ENCODE measurements around the gene SIX1.

The SIX1 gene

DNA sequence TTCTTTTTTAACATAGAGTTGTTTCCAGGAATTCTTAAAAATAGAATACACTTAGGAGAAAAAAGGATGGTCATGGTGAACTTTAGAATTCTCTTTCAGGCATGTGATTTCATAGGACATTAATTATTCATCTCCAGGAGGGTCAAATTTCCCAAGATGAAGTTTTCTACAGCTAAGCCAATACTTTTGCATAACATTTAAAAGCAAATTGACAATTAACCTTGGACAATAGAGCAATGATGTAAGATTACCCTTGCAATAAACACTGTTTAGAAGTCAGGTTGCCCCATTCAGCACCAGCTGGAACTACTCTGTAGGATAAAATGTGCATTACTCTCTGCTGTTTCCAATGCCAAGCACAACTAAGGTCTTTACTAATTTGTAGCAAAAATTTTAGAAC, 49.5 kb downstream of the SIX1 start:
- no peaks in the 10 kb centered on the region for H3K27me3 ChIP-seq (ENCODE audit: insufficient read depth, low read length, poor library complexity)
- H3K27ac ChIP-seq (ENCODE audit: low read depth, low read length), result no peak overlapping the region
- no peak overlapping the region for H2BK120ac ChIP-seq (ENCODE audit: low read depth, low read length)
- H3K9ac ChIP-seq (ENCODE audit: low read length), result no peak overlapping the region
- no peak overlapping the region for H4K5ac ChIP-seq (ENCODE audit: low read length)
- no peak overlapping the region for H3K23ac ChIP-seq (ENCODE audit: low read length)
- H3K79me1 ChIP-seq (ENCODE audit: low read length), result no peaks in the 10 kb centered on the region
- no peak overlapping the region for H2BK5ac ChIP-seq (ENCODE audit: low read length)
- H3K18ac ChIP-seq (ENCODE audit: low read length), result no peak overlapping the region
- no peaks in the 10 kb centered on the region for H3K36me3 ChIP-seq (ENCODE audit: control insufficient read depth, insufficient read depth, low read length)
- H3K4me1 ChIP-seq (ENCODE audit: control insufficient read depth, low read depth, low read length), result no peaks in the 10 kb centered on the region
- no peak overlapping the region for H3K56ac ChIP-seq (ENCODE audit: low read length)
- no peaks in the 10 kb centered on the region for H3K79me2 ChIP-seq (ENCODE audit: control insufficient read depth, insufficient read depth, low read length)
- H2AK5ac ChIP-seq (ENCODE audit: low read length), result no peak overlapping the region
- no peak overlapping the region for H3K4ac ChIP-seq (ENCODE audit: low read depth, low read length)
- DNase-seq, result no peak
- no peak overlapping the region for H2BK15ac ChIP-seq (replicated peaks; ENCODE audit: low read depth)
- no peak overlapping the region for H3K4me2 ChIP-seq (ENCODE audit: low read length)
- no peak overlapping the region for H3K4me3 ChIP-seq (ENCODE audit: low read length)
- H4K8ac ChIP-seq (ENCODE audit: low read depth, low read length), result no peak overlapping the region

DNA sequence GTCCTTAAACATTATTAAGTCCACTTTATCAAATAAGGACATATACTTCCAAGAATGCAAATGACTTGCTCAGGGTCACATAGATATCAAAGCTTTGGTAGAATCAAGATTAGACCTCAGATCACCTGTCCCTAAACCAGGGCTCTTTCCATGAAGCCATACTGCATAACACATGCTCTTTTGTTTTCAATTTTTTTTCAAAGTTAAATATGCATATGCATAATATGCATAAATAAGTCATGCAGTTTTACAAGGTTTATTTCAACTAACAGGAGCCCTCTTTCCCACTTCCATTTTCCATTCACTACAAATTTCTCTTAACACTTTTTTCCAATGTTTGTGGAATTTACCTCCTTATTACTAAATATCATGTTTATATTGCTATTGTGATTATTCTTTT, 53.1 kb downstream of the SIX1 start:
- no peak for DNase-seq
- no peaks in the 10 kb centered on the region for H3K79me2 ChIP-seq (ENCODE audit: control insufficient read depth, insufficient read depth, low read length)
- H3K4ac ChIP-seq (ENCODE audit: low read depth, low read length), result no peak overlapping the region
- no peak overlapping the region for H2AK5ac ChIP-seq (ENCODE audit: low read length)
- H2BK120ac ChIP-seq (ENCODE audit: low read depth, low read length), result no peak overlapping the region
- no peak overlapping the region for H3K9ac ChIP-seq (ENCODE audit: low read length)
- no peak overlapping the region for H4K5ac ChIP-seq (ENCODE audit: low read length)
- H4K8ac ChIP-seq (ENCODE audit: low read depth, low read length), result no peak overlapping the region
- H3K18ac ChIP-seq (ENCODE audit: low read length), result no peak overlapping the region
- H3K79me1 ChIP-seq (ENCODE audit: low read length), result no peaks in the 10 kb centered on the region
- no peaks in the 10 kb centered on the region for H3K27me3 ChIP-seq (ENCODE audit: insufficient read depth, low read length, poor library complexity)
- H3K4me3 ChIP-seq (ENCODE audit: low read length), result no peak overlapping the region
- no peaks in the 10 kb centered on the region for H3K4me1 ChIP-seq (ENCODE audit: control insufficient read depth, low read depth, low read length)
- H2BK15ac ChIP-seq (replicated peaks; ENCODE audit: low read depth), result no peak overlapping the region
- no peak overlapping the region for H2BK5ac ChIP-seq (ENCODE audit: low read length)
- no peak overlapping the region for H3K27ac ChIP-seq (ENCODE audit: low read depth, low read length)
- H3K36me3 ChIP-seq (ENCODE audit: control insufficient read depth, insufficient read depth, low read length), result no peaks in the 10 kb centered on the region
- H3K56ac ChIP-seq (ENCODE audit: low read length), result no peak overlapping the region
- no peak overlapping the region for H3K4me2 ChIP-seq (ENCODE audit: low read length)
- no peak overlapping the region for H3K23ac ChIP-seq (ENCODE audit: low read length)

DNA sequence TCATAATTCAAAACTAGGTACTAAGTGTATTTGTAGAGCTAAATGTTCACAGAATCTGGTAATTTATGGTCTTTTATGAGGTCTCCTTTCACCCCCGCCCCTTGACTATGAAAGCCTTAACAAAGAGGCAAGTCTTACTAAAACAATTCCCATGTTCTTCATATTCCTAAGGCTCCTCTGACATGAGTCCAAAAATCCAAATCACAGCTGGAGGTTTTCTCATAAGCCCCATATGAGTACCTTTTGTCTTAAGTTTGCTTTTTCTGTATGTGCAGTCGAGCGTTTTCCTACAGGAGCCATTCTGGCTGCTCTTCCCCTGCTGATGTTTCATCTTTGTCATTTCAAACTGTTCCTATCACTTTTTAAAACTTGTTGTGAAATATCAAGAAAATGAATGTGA, 55.2 kb downstream of the SIX1 start:
- no peaks in the 10 kb centered on the region for H3K27me3 ChIP-seq (ENCODE audit: insufficient read depth, low read length, poor library complexity)
- WGBS (ENCODE audit: extremely low coverage, insufficient coverage, low lambda C conversion rate), result no CpG with 5 or more reads among the region's 3 CpGs
- no peak overlapping the region for H2AK5ac ChIP-seq (ENCODE audit: low read length)
- no peak overlapping the region for H3K23ac ChIP-seq (ENCODE audit: low read length)
- H2BK5ac ChIP-seq (ENCODE audit: low read length), result no peak overlapping the region
- H2BK120ac ChIP-seq (ENCODE audit: low read depth, low read length), result no peak overlapping the region
- H3K27ac ChIP-seq (ENCODE audit: low read depth, low read length), result no peak overlapping the region
- no peak overlapping the region for H3K56ac ChIP-seq (ENCODE audit: low read length)
- H3K4me1 ChIP-seq (ENCODE audit: control insufficient read depth, low read depth, low read length), result no peaks in the 10 kb centered on the region
- no peak overlapping the region for H2BK15ac ChIP-seq (replicated peaks; ENCODE audit: low read depth)
- no peaks in the 10 kb centered on the region for H3K36me3 ChIP-seq (ENCODE audit: control insufficient read depth, insufficient read depth, low read length)
- H3K18ac ChIP-seq (ENCODE audit: low read length), result no peak overlapping the region
- DNase-seq, result no peak
- no peak overlapping the region for H3K4me2 ChIP-seq (ENCODE audit: low read length)
- no peaks in the 10 kb centered on the region for H3K79me2 ChIP-seq (ENCODE audit: control insufficient read depth, insufficient read depth, low read length)
- H3K9ac ChIP-seq (ENCODE audit: low read length), result no peak overlapping the region
- no peaks in the 10 kb centered on the region for H3K79me1 ChIP-seq (ENCODE audit: low read length)
- no peak overlapping the region for H4K8ac ChIP-seq (ENCODE audit: low read depth, low read length)
- H3K4me3 ChIP-seq (ENCODE audit: low read length), result no peak overlapping the region
- H3K4ac ChIP-seq (ENCODE audit: low read depth, low read length), result no peak overlapping the region
- no peak overlapping the region for H4K5ac ChIP-seq (ENCODE audit: low read length)
